A673 (cell line): ENCODE results near the gene GPC6.

Experiments
- EZH2 ChIP-seq: fragments of 200-600 bp; sonication (generic); IDR thresholded peaks from 2 replicates; pipeline ENCODE4 v1.6.1; 2017; ENCODE audit warnings: borderline replicate concordance, low read depth, mild to moderate bottlenecking, mixed read lengths, antibody characterized with exemption, low read length; ENCODE audit not compliant: poor library complexity, severe bottlenecking
- TF ChIP-seq, protein P1 (sequence below): fragments of 300-800, 200-600 bp; sonication (generic); conservative IDR thresholded peaks from 2 replicates; pipeline ENCODE4 v1.5.1; 2017; ENCODE audit warnings: low read depth, mild to moderate bottlenecking, antibody characterized with exemption, low read length, moderate library complexity, mixed read lengths

DNA sequence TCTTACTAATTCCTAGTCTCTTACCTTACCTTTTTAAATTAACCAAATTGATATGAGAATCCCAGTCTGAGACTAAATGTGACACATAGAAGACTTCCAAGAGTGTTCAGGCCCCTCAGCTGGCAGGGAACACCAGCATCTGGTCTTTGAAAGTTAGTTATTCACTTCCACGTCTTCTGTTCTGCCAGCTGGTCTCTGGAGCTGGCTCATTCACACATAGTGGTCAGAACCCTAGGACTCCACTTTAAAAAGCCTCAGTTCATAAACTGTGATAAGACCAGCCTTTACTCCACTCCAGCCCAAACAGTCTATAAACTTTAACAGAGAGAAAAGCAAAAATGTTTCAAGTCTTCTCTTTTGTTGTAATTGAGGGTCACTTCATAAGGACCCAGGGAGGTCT, 989.9 kb downstream of the GPC6 start:
- TF ChIP-seq, protein P1, sequence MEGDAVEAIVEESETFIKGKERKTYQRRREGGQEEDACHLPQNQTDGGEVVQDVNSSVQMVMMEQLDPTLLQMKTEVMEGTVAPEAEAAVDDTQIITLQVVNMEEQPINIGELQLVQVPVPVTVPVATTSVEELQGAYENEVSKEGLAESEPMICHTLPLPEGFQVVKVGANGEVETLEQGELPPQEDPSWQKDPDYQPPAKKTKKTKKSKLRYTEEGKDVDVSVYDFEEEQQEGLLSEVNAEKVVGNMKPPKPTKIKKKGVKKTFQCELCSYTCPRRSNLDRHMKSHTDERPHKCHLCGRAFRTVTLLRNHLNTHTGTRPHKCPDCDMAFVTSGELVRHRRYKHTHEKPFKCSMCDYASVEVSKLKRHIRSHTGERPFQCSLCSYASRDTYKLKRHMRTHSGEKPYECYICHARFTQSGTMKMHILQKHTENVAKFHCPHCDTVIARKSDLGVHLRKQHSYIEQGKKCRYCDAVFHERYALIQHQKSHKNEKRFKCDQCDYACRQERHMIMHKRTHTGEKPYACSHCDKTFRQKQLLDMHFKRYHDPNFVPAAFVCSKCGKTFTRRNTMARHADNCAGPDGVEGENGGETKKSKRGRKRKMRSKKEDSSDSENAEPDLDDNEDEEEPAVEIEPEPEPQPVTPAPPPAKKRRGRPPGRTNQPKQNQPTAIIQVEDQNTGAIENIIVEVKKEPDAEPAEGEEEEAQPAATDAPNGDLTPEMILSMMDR, result no peak
- no peak for TF ChIP-seq EZH2
